Activated CD4-positive, alpha-beta T cell treated with anti-CD3 and anti-CD28 coated beads for 24 hours (primary cell): ENCODE results near the gene VAMP8.
"Not testable (repeated sequence)": the region's sequence is repeated elsewhere in the genome, so short reads cannot be mapped to it uniquely, and the experiment has no call there.

ENCODE experiments used
- DNase-seq, 2 donors: peaks; one replicate each; pipeline ENCODE4 v3.0.0-alpha.2; 2020; ENCODE audit warnings: low read depth in 2 of 2

Gene VAMP8

DNA sequence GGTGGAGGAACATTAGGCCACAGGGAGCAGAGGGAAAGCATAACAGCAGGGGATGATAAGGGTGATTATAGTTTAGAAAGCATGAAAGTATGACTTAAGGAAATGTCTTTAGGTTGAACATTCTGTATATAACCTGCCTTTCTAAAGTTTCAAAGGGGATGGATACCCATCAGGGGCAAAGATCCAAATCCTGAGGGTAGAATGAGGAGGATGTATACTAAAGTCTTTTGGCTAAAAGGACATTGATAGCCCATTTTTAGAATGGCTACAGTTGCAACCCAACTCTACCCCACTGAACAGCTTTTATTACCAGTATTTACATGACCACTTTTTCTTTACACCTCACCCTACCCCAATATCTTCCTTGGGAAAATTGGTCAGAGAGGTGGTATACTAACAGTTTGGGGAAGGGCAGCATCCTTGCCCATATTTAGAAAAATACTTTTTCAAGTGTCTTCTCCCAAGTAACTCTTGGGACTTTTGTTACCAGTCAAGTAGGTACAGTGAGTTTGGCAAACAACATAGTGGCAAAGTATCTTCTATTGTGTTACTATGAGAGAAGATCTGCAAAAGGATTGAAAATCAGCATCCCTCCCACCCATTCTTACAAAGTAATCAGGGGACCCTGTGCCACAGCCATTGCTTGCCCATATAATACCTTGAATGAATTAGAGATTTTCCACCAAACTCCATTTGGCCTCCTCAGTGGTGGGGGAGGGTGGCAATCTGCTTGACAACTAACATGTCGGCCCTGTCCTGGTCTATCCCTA lies 30.1 kb upstream of the VAMP8 start:
- no peak for DNase-seq

DNA sequence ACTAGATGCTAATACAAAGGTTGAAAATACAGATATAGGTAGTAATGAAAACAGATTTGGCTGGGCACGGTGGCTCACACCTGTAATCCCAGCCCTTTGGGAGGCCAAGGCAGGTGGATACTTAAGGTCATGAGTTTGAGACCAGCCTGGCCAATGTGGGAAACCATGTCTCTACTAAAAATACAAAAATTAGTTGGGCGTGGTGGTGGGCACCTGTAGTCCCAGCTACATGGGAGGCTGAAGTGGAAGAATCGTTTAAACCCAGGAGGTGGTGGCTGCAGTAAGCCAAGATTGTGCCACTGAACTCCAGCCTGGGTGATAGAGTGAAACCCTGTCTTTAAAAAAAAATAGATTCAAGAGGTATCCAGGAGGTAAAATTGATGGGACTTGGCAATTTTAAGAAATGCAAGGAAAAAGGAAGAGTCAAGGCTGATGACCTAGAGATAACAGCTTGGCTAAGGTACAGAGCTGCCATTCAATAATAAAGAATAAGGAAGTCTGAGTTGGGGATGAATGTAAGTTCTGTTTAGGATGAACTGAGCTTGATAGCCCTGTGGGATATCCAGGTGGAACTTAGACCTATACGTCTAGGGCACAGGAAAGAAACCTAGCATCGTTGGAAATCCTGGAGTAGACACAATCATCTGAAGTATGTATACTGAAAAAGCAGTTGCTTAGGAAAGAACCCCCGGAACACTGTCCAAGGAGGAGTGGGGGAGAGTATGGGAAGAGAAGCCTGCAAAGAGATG lies 29.4 kb upstream of the VAMP8 start:
- DNase-seq: no peak

DNA sequence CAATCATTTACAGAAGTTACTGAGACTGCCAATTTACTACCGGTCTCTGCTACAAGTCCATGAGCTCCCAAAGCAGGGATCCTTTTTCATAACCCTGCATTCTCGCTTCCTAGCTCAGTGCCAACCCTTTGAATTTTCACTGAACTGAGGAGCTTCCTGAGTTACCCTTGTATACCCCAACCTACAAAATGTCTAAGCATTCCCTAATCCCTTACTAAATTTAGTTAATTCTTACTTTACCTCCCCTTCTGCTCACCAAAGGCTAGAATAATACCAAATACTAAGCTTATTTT lies 28.8 kb upstream of the VAMP8 start:
- no peak for DNase-seq

DNA sequence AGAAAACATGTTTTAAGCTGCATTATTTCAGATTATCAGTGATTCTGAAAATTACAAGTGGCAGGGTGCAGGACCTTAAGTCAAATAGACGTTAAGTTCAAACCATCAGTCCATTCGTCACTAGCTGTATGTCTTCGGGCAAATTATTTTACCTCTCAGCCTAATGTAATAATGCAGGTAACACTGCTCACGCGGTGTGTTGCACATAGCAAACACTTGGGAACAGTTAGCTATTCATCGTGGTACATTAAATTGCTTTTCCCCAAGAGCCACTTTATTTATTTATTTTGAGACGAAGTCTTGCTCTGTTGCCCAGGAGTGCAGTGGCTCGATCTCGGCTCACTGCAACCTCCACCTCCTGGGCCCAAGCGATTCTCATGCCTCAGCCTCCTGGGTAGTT lies 28.3 kb upstream of the VAMP8 start:
- no peak for DNase-seq

DNA sequence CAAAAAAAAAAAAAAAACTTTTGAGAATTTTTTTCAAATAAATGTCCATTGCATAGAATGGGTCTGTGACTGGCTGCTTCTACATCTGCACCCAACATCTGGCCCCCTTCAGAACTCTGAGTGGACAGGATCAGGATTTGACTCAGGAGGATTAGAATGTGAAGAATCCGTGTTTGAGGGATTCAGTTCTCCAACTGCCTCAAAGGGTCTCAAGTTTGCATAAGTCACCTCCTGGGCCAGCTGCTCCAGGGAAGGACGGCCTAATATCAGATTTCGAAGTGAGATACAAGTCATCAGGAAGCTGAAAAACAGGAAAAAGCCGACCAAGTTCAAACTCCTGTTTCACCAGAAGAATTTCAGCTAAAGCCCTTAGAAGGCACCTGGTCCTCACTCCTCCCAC lies 27.6 kb upstream of the VAMP8 start:
- no peak for DNase-seq

DNA sequence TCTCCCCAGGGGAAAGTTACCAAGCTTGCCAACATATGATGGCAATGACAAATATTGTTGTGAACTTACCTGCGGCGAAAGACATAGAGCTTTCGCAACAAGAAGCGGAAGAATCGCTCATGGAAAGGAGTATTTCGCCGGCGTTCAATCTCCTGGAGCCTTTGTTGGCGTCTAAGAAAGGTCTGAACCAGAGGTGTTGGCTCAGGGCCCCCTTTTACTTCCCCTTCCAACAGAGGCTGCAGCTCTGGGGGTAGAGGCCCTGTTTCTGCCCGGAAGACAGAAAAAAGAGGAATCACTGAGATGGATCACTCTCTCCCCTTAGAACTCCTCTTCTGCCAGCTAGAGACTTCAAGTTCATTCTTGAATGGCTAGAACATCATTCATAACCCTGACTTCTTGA lies 26.9 kb upstream of the VAMP8 start:
- no peak for DNase-seq

DNA sequence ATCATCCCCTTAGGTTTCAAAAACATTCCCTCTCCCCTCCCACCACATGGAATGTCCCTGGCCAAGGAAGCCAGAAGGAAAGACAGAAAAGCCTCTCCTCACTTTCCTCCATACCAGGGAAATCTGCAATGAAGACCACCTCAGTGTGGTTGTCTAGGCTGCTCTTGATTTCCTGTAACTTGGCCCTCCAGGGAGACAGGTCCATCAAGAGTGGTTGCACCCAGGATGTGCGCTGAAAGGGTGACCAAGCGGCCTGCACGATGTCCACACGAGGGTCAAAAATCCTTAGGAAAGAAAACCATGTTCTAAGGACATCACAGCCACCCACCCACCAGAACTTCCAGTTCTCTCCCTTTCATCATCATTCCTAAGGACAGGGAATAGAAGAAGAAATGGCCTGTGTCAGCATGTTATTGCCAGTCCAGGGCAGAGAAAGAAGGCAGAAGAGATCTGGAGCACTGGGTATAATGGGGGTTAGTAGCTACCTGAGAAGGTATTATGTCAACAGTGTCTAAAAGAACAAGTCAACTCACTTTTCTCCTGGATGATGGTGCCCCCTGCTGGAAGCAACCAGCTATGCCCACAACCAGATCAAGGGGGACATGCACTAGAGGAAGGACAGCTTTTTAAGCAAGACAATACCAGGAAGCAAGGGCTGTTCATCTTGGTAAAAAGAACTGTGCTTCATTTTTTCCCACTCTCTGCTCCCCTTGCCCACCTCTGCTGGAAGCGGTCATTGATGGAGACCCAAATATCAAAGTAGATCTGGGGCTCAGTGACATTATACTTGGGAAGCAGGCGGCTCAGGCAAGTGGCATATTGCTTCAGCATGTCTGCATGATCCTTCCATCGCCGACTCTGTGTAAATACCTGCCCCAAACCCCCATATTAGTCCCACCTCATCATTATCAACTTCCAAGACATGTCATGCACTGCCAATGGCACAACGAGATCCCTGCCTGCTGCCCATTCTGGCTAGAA lies 25.4 kb upstream of the VAMP8 start:
- DNase-seq: peak; percentile 82 to 85

DNA sequence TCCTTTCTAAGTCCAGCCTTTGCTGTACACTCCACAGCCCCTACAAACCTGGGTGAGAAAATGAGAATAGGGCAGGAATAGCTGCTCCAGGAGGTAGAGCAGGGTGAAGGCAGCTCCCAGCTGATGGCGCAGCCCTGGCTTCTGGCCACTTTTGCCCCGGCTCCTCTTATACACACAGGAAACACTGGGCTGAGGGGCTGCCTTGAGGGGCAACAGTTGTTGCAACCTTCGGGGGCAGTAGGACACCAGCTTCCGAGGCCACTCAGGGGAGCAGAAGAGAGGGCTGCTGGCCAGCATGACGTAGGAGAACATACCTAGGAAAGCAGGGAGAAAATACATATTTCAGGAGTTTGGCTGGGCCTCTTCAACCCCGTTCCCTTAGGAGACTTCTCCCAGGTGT lies 24.2 kb upstream of the VAMP8 start:
- DNase-seq: no peak

DNA sequence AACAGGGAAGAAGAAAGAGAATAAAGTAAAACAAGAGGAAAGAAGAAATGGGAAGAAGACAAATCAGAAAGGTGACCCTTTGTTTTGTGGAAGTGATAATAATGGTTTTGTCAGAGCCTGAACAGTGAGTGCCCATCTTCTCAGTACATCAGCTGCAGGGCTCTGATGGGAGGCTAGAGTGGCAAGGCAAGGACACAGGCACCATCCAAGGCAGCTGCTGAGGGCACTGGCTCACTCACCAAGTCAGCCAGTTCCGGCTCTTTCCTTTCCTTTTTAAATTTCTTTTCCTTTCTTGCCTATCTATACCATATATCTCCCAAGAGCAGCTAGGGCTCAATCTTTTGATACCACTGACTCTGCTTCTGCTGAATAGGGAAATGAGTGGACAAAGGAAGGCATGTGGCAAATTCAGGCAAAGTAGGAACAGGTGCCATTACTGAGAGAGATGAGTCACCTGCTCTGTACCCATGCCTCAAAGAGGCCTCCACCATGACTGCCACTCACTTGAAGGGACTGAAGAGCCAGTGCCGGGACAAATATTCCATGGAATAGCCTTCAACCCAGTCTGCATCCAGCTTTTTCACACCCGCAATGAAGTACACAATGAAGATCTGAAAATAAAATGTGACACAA lies 22.3 kb upstream of the VAMP8 start:
- DNase-seq: no peak

DNA sequence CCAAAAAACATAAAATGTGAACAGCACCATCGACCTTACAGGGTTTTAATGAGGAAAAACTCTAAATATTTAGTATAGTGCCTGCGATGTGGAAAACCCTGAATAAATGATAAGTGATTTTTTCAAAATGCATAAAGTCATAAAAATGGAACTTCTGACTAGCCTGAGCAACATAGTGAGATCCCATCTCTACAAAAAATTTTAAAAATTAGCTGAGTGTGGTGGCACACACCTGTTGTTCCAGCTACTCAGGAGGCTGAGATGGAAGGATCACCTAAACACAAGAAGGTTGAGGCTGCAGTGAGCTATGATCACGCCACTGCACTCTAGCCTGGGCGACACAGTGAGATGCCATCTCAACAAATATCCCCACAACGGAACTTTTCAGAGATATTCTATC lies 20.3 kb upstream of the VAMP8 start:
- no peak for DNase-seq

DNA sequence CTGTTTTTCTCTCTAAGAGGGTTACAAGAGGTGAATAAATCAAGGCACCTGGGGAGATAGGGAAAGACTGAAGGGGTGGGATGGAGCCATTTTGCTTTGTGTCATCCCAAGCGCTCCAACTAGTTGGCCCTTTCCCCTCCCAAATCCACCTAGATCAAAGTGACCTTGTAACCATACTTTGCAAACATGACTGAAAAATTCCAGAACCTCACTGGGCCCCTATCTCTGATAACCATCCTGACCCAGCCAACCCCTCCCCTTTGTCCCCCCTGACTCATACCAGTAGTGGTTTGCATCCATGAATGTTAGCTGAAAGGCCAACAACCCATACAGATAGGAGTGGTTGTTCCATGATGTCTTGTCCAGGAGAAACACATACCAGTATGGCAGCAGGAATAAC lies 19.2 kb upstream of the VAMP8 start:
- no peak for DNase-seq

DNA sequence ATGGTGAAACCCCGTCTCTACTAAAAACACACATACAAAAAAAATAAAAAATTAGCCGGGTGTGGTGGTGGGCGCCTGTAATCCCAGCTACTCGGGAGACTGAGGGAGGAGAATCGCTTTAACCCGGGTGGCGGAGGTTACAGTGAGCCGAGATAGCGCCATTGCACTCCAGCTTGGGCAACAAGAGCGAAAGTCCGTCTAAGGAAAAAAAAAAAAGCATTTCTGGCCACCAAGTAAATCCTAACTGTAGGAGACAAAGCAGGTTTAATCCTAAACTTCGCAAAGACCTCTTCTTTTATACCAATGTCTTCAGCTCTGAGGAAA lies 17.0 kb upstream of the VAMP8 start:
- not testable (repeated sequence) for DNase-seq

DNA sequence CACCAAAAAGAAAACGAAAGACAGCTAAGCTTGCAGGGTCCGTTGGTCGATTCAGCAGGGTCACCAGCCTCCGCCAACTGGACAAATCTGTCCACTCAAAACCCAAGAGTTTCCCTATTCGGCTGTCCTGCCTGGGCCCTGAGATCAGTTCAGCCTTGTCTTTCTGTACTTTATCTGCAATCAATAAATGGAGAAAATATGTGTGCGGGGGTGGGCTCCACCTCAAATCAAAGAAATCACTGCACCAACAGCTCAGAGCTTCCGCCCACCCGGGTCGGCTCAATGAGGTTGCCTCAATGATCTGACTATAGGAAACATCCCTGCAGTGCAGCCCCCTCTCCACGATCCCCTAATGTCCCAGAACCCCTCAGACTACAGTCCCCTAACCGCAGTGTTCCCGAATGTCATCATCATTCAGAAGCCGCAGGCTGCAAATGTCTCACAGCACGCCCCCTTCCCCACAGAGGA lies 16.5 kb upstream of the VAMP8 start:
- DNase-seq: no peak

DNA sequence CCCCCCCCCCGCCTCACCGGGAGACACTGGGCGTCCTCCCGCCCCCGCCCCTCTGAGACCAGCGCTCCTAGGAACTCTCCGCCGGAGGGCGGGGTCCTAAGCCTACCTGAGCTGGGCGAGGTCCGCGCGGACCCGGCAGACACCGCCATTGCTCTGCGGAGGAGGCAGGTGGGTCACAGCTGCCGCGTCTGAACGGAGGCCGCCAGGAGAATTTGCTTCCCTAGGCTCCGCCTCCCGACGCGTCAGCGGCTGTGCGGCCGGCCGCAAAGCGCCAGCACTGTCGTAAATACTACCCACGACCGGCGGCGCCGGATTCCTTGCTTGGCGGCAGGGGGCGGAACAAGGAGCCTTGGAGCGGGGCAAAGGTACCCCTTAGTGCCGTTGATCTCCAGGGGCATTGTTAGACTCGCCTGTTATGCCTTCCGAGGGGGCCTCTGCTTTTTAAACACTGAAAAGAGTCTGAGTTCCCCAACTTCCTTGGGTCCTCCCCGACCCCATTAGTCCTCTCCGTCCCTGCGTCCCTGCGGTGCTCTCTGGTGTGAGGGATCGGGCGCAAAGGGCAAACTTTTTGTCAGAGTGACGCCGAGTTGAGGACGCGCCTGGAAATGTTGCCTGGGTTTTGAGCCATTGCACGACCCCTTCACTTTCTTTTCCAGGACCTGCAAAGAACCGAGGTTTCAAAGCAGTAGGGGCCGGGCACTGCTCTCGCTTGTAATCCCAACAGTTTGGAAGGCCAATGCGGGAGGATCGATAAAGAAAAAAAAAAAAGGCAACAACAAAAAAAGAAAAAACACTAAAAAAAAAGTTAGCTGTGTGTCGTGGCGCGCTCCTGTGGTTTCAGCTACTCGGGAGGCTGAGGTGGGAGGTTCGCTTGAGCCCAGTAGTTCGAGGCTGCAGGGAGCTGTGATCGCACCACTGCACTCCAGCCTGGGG lies 15.8 kb upstream of the VAMP8 start, which contains the start of gene GGCX:
GGCX (minus strand) TSS at position 214 of the 933 bp plus-strand sequence; CDS start at position 149, 65 bp downstream.
- DNase-seq: peak; percentile 90 to 94

DNA sequence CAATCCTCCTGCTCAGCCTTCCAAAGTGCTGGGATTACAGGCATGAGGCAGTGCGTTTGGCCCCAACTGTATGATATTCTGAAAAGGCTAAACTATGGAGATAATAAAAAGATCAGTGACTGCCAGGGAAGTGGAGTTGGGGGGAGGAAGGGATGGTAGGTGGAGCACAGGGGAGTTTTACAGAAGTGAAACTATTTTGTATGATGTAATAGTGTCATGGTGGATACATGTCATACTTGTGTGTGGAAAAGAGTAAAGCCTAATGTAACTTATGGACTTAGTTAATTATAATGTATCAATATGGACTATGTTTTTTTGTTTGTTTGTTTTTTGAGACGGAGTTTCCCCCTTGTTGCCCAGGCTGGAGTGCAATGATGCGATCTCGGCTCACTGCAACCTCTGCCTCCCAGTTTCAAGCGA lies 13.2 kb upstream of the VAMP8 start:
- DNase-seq: no peak

DNA sequence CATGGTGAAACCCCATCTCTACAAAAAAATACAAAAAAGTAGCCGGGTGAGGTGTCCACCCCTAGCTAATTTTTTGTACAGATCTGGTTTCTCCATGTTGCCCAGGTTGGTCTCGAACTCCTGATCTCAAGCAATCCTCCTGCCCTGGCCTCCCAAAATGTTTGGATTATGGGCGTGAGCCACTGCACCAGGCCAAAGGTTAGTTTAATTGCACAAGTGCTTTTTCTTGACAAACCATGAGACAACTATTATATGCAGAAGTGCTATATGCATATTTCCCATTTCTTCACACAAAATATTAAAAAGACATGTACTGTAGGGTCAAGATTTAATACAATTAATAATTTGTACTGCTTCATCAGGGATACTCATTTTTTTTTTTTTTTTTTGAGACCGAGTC lies 11.1 kb upstream of the VAMP8 start:
- no peak for DNase-seq

DNA sequence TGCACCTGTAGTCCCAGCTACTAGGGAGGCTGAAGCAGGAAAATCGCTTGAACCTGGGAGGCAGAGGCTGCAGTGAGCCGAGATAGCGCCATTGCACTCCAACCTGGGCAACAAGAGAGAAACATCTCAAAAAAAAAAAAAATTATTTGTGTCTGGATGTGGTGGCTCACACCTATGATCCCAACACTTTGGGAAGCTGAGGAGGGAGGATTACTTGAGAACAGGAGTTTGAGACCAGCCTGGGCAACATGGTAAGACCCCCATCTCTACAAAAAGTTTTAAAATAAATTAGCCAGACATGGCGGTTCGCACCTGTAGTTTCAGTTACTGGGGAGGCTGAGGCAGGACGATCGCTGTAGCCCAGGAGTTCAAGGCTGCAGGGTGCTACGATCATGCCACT lies 1.6 kb upstream of the VAMP8 start:
- DNase-seq: no peak

DNA sequence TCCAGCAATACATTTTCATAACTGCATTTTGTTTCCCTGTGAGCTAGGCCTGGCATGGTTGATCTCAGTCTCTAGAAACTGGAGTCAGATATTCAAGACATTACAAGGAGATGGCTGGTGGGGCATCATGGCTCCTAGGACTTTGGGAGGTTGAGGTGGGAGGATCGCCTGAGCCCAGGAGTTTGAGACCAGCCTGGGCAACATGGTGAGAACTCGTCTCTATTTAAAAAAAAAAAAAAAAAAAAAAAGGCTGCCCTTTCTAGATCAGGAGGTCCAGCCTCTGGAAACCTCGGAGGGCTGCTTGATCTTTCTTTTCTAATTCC lies 362 bp upstream of the VAMP8 start:
- DNase-seq: no peak

DNA sequence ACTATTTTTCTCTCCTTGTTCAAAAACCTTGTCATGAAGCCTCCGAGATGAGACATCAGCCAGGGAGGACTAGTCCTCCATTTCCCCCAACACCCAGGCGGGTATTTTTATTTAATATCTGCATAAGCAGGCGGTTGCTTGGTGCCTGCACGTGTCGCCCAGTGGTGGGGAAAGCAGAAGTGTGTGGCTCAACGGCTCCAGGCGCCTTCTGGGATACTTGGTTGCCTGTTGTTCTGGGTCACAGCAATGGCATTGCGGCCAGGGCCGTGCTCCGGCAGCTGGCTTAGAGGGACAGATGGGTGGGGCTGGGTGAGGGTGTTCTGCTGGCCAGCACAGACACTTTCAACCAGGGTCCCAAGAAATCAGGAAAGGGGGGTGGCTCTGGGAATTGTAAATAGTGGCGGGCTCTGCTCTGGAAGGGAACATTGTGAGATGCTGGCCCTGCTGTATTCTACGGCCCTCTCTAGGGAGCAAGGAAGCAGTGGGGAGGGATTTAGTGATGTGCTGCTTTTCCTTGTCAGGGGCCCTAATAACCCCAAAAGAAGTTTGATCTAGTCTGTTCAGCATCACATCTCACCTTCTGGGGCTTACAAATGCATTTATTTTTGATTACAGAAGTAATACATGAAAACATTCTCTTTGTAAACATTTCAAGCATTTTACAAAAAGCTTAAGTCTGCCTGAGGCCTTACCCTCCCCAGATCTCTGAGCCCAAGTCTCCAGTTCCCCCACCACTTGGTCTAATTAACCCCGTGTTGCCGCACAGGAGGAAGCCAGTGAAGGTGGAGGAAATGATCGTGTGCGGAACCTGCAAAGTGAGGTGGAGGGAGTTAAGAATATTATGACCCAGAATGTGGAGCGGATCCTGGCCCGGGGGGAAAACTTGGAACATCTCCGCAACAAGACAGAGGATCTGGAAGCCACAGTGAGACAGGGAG lies 1.1 kb downstream of the VAMP8 start:
- no peak for DNase-seq
